ENCODE data around the gene BTBD16. TPM values are rescaled to one million over a fixed set of nuclear protein-coding genes. Genes with fewer than 3 reads are reported as not detected.

BTBD16 gene
- total and polyA plus RNA-seq, 2 of the 13 experiments (the other 11 are each of a cell fraction or from before 2014, with no cell fraction given), result 5.0 to 11.9 TPM

- TF ChIP-seq ZNF784 (CRISPR knock-in tag; IDR thresholded peaks at IDR 0.05; ENCODE audit: borderline replicate concordance) (no peak), RORA (CRISPR knock-in tag; IDR thresholded peaks at IDR 0.05) (no peak), CEBPG (CRISPR knock-in tag; IDR thresholded peaks at IDR 0.05) (no peak), HNRNPLL (IDR thresholded peaks at IDR 0.05; ENCODE audit: low read depth, low read length, poor library complexity, severe bottlenecking) (no peak), SNAPC4 (CRISPR knock-in tag; IDR thresholded peaks at IDR 0.05) (no peak), REST (IDR thresholded peaks at IDR 0.05; ENCODE audit: borderline replicate concordance in 1 of 2, low read depth in 1 of 2, low read length in 2 of 2) (no peak), ZNF614 (CRISPR knock-in tag; IDR thresholded peaks at IDR 0.05; ENCODE audit: borderline replicate concordance) (no peak), IKZF4 (CRISPR knock-in tag; IDR thresholded peaks at IDR 0.05; ENCODE audit: borderline replicate concordance, low read depth, not compliant biosample characterization) (no peak), NR2F1 (CRISPR knock-in tag; IDR thresholded peaks at IDR 0.05) (peak in 1 of 2 experiments; percentile 71; a peak in 2 of 4 replicates), ZNF563 (CRISPR knock-in tag; IDR thresholded peaks at IDR 0.05) (no peak), DRAP1 (CRISPR knock-in tag; IDR thresholded peaks at IDR 0.05) (no peak), CBX5 (CRISPR knock-in tag; IDR thresholded peaks at IDR 0.05; ENCODE audit: borderline replicate concordance) (no peak), ZNF264 (CRISPR knock-in tag; IDR thresholded peaks at IDR 0.05) (0 out of 2 replicates have a peak, but pooled peaks have one; percentile 43), RBAK (CRISPR knock-in tag; IDR thresholded peaks at IDR 0.05) (no peak), PAF1 (CRISPR knock-in tag; IDR thresholded peaks at IDR 0.05) (no peak), STAG1 (CRISPR knock-in tag; IDR thresholded peaks at IDR 0.05) (peak; percentile 71), PTBP1 (IDR thresholded peaks at IDR 0.05; ENCODE audit: low read depth, low read length, poor library complexity, severe bottlenecking) (no peak)
Observed at GRCh38 chr10:122267849-122268737, 3.0 kb upstream of the BTBD16 start (continued).

Data from HepG2 (cell line).